Loucy (cell line): ENCODE data around the gene ZDHHC12.

Experiments used
- H2AFZ ChIP-seq: fragments of 200-600 bp; sonication (generic); 2 replicates; pipeline ENCODE4 v1.6.0; 2016; ENCODE audit warnings: antibody characterized with exemption, mild to moderate bottlenecking, low read length, moderate library complexity
- H3F3A ChIP-seq: fragments of 200-600 bp; 2 replicates; pipeline ENCODE4 v1.6.0; 2016; ENCODE audit warnings: antibody characterized with exemption, low read depth, mild to moderate bottlenecking
- H3K27me3 ChIP-seq: fragments of 200-600 bp; sonication (generic); 2 replicates; pipeline ENCODE4 v1.6.1; 2014; ENCODE audit warnings: low read length, mild to moderate bottlenecking; ENCODE audit not compliant: insufficient read depth, poor library complexity, severe bottlenecking
- H3K36me3 ChIP-seq: fragments of 200-600 bp; sonication (generic); 2 replicates; pipeline ENCODE4 v1.6.1; 2016; ENCODE audit warnings: low read length; ENCODE audit not compliant: insufficient read depth
- H3K4me1 ChIP-seq: fragments of 200-600 bp; sonication (generic); 2 replicates; pipeline ENCODE4 v1.5.1; 2014; ENCODE audit warnings: low read length, mild to moderate bottlenecking; ENCODE audit not compliant: insufficient read depth, poor library complexity, severe bottlenecking
- H3K4me2 ChIP-seq: fragments of 200-600 bp; sonication (generic); 2 replicates; pipeline ENCODE4 v1.6.0; 2014; ENCODE audit warnings: antibody characterized with exemption, low read length, low read depth, mild to moderate bottlenecking; ENCODE audit not compliant: poor library complexity, severe bottlenecking
- H3K4me3 ChIP-seq: fragments of 200-600 bp; sonication (generic); 2 replicates; pipeline ENCODE4 v1.5.1; 2014; ENCODE audit warnings: low read length, mild to moderate bottlenecking, mixed read lengths; ENCODE audit not compliant: poor library complexity, severe bottlenecking
- H3K79me2 ChIP-seq: fragments of 200-600 bp; sonication (generic); 2 replicates; pipeline ENCODE4 v1.6.1; 2014; ENCODE audit warnings: low read length; ENCODE audit not compliant: insufficient read depth
- H3K9ac ChIP-seq: fragments of 200-600 bp; sonication (generic); 2 replicates; pipeline ENCODE4 v1.6.0; 2014; ENCODE audit warnings: mild to moderate bottlenecking, low read depth, low read length, moderate library complexity; ENCODE audit not compliant: poor library complexity, severe bottlenecking
- H3K9me2 ChIP-seq: fragments of 200-600 bp; sonication (generic); replicated peaks from 2 replicates; pipeline ENCODE4 v1.6.1; 2016; ENCODE audit warnings: low read depth, low read length, mixed read lengths
- H3K9me3 ChIP-seq: fragments of 200-600 bp; sonication (generic); 2 replicates; pipeline ENCODE4 v1.6.1; 2014; ENCODE audit warnings: mild to moderate bottlenecking, antibody characterized with exemption, low read length, low read depth; ENCODE audit not compliant: insufficient read depth
- H4K20me1 ChIP-seq: fragments of 200-600 bp; sonication (generic); 2 replicates; pipeline ENCODE4 v1.6.0; 2014; ENCODE audit warnings: antibody characterized with exemption, low read length, mild to moderate bottlenecking; ENCODE audit not compliant: insufficient read depth, poor library complexity, severe bottlenecking
- EZH2phosphoT487 ChIP-seq: fragments of 200-600 bp; IDR thresholded peaks from 2 replicates; pipeline ENCODE4 v1.6.1; 2018; ENCODE audit warnings: antibody characterized with exemption, mild to moderate bottlenecking, moderate library complexity, borderline replicate concordance
- TF ChIP-seq, protein P1 (sequence below): fragments of 200-600 bp; sonication (generic); conservative IDR thresholded peaks from 2 replicates; pipeline ENCODE4 v1.5.1; 2014; ENCODE audit warnings: mild to moderate bottlenecking, antibody characterized with exemption, low read length

Gene ZDHHC12

DNA sequence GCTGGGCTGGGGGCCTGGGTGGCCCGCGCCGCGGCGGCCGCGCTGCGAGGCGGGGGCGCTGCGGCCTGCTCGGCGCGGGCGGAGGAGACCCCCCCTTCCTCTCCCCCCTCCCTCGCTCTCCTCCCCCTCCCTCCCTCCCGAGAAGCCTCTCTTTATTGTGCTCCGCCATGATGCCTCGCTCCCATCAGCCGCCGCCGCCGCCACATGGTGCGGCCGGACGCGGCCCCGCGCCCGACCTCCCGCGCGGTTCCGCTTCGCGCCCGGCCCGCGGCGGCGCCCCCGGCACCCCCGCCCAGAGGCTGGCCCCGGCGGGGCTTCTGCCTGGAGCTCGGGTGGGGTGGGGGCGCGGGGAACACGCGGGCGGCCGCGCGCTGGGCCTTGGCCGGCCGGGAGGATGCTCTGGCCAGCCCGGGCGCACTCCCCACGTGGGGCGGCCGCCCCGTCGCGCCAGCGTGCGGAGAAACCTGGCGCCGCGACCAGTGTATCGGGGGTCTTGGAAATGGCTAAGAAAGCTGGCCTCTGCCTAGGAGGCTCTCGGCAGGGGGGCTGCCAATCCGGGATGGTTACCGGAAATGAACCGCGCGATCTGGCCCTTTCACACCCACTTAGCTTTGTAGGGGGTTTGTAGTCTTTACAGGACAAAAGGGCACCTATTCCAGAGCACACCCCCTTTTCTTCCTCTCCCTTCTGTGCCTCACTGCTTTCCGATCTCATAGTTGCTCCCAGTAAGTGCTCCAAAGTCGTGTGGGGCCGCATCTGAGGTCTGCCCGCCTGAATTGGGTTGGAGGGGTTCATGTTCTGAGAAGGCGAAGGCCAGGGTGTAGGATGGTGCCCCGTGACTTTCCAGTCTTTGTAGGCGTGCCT lies 33.9 kb downstream of the ZDHHC12 start:
- TF ChIP-seq EZH2phosphoT487: no peak
- TF ChIP-seq, protein P1, sequence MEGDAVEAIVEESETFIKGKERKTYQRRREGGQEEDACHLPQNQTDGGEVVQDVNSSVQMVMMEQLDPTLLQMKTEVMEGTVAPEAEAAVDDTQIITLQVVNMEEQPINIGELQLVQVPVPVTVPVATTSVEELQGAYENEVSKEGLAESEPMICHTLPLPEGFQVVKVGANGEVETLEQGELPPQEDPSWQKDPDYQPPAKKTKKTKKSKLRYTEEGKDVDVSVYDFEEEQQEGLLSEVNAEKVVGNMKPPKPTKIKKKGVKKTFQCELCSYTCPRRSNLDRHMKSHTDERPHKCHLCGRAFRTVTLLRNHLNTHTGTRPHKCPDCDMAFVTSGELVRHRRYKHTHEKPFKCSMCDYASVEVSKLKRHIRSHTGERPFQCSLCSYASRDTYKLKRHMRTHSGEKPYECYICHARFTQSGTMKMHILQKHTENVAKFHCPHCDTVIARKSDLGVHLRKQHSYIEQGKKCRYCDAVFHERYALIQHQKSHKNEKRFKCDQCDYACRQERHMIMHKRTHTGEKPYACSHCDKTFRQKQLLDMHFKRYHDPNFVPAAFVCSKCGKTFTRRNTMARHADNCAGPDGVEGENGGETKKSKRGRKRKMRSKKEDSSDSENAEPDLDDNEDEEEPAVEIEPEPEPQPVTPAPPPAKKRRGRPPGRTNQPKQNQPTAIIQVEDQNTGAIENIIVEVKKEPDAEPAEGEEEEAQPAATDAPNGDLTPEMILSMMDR: no peak
- Histone ChIP-seq H3K4me2 (peak overlapping the region; percentile 95), H4K20me1 (peaks cover 44% of the 10 kb centered on the region), H3K9me3 (no peaks in the 10 kb centered on the region), H3K4me3 (peak overlapping the region; percentile 95), H3K79me2 (peaks cover 77% of the 10 kb centered on the region), H3K27me3 (no peaks in the 10 kb centered on the region), H3K9me2 (no peaks in the 10 kb centered on the region), H3K4me1 (peaks cover 50% of the 10 kb centered on the region), H2AFZ (no peak overlapping the region), H3K36me3 (peaks cover 36% of the 10 kb centered on the region), H3K9ac (peak overlapping the region; percentile 96), H3F3A (no peaks in the 10 kb centered on the region)

DNA sequence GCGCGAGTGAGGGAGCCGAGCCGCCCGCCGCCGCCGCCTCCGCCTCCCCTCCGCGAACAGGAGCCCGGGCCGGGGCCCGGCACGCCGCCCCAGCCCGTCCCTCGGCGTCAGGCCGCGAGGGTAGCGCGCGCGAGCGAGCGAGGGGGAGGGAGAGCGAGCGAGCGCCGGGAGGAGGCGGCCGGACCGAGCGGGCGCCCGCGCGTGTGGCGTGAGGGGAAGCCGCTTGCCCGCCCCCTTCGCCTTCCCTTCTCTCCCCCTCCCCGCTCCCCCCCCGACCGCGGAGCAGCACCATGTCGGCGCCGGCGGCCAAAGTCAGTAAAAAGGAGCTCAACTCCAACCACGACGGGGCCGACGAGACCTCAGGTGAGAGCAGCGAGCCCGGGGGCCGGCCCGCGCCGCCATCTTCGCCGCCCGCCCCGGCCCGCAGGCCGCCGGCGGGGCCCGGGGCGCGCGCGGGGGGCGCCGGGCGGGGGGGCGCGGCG lies 34.6 kb downstream of the ZDHHC12 start:
- peaks cover 57% of the 10 kb centered on the region for H3K4me1 ChIP-seq
- H4K20me1 ChIP-seq: peaks cover 42% of the 10 kb centered on the region
- no peaks in the 10 kb centered on the region for H3K9me3 ChIP-seq
- H3K9me2 ChIP-seq: no peaks in the 10 kb centered on the region
- H3K27me3 ChIP-seq: no peaks in the 10 kb centered on the region
- no peak overlapping the region for H3K4me2 ChIP-seq
- H3K4me3 ChIP-seq: peak overlapping the region; percentile 75
- H3F3A ChIP-seq: no peaks in the 10 kb centered on the region
- H3K9ac ChIP-seq: peak overlapping the region; percentile 73
- TF ChIP-seq EZH2phosphoT487: no peak
- TF ChIP-seq, protein P1: no peak
- peaks cover 73% of the 10 kb centered on the region for H3K79me2 ChIP-seq
- no peak overlapping the region for H2AFZ ChIP-seq
- peaks cover 32% of the 10 kb centered on the region for H3K36me3 ChIP-seq

- Histone ChIP-seq H3K4me2 (peak within 1 kb of the TSS; percentile 95), H3K27me3 (no peaks in the 10 kb centered on the region), H3K9me2 (no peaks in the 10 kb centered on the region), H3K9me3 (no peaks in the 10 kb centered on the region), H3K4me1 (peaks cover 57% of the 10 kb centered on the region), H3K36me3 (peaks cover 26% of the 10 kb centered on the region), H3K4me3 (peak within 1 kb of the TSS; percentile 95), H3F3A (no peaks in the 10 kb centered on the region), H3K9ac (peak within 1 kb of the TSS; percentile 96), H4K20me1 (peaks cover 36% of the 10 kb centered on the region), H3K79me2 (peaks cover 71% of the 10 kb centered on the region), H2AFZ (peak within 1 kb of the TSS; percentile 91)
- no peak for TF ChIP-seq EZH2phosphoT487
- TF ChIP-seq, protein P1: no peak
Observed at GRCh38 chr9:128688501-128689292, 35.2 kb downstream of the ZDHHC12 start, which contains the start of gene SET. TSS of gene SET (plus strand) at chr9:128689222. CDS start at chr9:128689583, 361 bp downstream.
